ENCODE measurements around the gene BGN.

The BGN gene

GRCh38 chrX:153462291-153462690 lies 32.5 kb upstream of the BGN start:
- TF ChIP-seq CTCF (IDR thresholded peaks at IDR 0.05; ENCODE audit: low read depth, low read length, missing control alignments): no peak
- no peak overlapping the region for H3K4me3 ChIP-seq (ENCODE audit: low read depth, low read length)
- DNase-seq (ENCODE audit: low read depth): no peak

- TF ChIP-seq CTCF (IDR thresholded peaks at IDR 0.05; ENCODE audit: low read depth, low read length, missing control alignments): no peak
- no peak overlapping the region for H3K4me3 ChIP-seq (ENCODE audit: low read depth, low read length)
- no peak for DNase-seq (ENCODE audit: low read depth)
These were observed 31.7 kb upstream of the BGN start for GRCh38 chrX:153463031-153463430.

GRCh38 chrX:153463556-153463955 lies 31.2 kb upstream of the BGN start:
- no peak for TF ChIP-seq CTCF (IDR thresholded peaks at IDR 0.05; ENCODE audit: low read depth, low read length, missing control alignments)
- DNase-seq (ENCODE audit: low read depth): no peak
- no peak overlapping the region for H3K4me3 ChIP-seq (ENCODE audit: low read depth, low read length)

- no peak overlapping the region for H3K4me3 ChIP-seq (ENCODE audit: low read depth, low read length)
- TF ChIP-seq CTCF (IDR thresholded peaks at IDR 0.05; ENCODE audit: low read depth, low read length, missing control alignments): no peak
- DNase-seq (ENCODE audit: low read depth): no peak
These were observed 30.7 kb upstream of the BGN start for GRCh38 chrX:153464116-153464515.

GRCh38 chrX:153465691-153466380 lies 28.9 kb upstream of the BGN start:
- no peak for DNase-seq (ENCODE audit: low read depth)
- TF ChIP-seq CTCF (IDR thresholded peaks at IDR 0.05; ENCODE audit: low read depth, low read length, missing control alignments): no peak
- H3K4me3 ChIP-seq (ENCODE audit: low read depth, low read length): no peak overlapping the region

GRCh38 chrX:153468008-153468580 lies 26.7 kb upstream of the BGN start:
- DNase-seq (ENCODE audit: low read depth): no peak
- no peak for TF ChIP-seq CTCF (IDR thresholded peaks at IDR 0.05; ENCODE audit: low read depth, low read length, missing control alignments)
- H3K4me3 ChIP-seq (ENCODE audit: low read depth, low read length): no peak overlapping the region
